GM12874 (cell line): ENCODE data around the gene INSRR.

Experiments used
- TF ChIP-seq, protein P1 (sequence below): IDR thresholded peaks from 2 replicates; pipeline ENCODE4 v1.5.1; 2011; ENCODE audit warnings: low read depth, mild to moderate bottlenecking, control low read depth, low read length, moderate library complexity; ENCODE audit not compliant: insufficient read depth

The INSRR gene

GRCh38 chr1:156858959-156859522 is at the start of gene INSRR:
TSS of gene INSRR (minus strand) at chr1:156859117. CDS start at chr1:156858621, 496 bp downstream.
- TF ChIP-seq, protein P1, sequence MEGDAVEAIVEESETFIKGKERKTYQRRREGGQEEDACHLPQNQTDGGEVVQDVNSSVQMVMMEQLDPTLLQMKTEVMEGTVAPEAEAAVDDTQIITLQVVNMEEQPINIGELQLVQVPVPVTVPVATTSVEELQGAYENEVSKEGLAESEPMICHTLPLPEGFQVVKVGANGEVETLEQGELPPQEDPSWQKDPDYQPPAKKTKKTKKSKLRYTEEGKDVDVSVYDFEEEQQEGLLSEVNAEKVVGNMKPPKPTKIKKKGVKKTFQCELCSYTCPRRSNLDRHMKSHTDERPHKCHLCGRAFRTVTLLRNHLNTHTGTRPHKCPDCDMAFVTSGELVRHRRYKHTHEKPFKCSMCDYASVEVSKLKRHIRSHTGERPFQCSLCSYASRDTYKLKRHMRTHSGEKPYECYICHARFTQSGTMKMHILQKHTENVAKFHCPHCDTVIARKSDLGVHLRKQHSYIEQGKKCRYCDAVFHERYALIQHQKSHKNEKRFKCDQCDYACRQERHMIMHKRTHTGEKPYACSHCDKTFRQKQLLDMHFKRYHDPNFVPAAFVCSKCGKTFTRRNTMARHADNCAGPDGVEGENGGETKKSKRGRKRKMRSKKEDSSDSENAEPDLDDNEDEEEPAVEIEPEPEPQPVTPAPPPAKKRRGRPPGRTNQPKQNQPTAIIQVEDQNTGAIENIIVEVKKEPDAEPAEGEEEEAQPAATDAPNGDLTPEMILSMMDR = no peak

DNA sequence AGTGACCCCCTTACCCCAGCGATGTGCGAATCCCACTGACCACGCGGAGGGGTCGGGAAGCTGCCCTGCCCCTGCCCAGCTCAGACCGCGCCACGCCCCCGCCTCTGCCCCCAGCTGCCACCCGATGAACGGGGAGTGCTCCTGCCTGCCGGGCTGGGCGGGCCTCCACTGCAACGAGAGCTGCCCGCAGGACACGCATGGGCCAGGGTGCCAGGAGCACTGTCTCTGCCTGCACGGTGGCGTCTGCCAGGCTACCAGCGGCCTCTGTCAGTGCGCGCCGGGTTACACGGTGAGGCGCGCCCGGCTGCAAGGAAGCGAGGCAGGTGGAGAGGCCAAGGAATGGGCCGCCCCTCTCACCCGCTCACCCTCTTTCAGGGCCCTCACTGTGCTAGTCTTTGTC is 49.6 kb upstream of the INSRR start:
- TF ChIP-seq, protein P1 = no peak

GRCh38 chr1:156906206-156906906 is 47.4 kb upstream of the INSRR start:
- TF ChIP-seq, protein P1 = no peak

GRCh38 chr1:156905651-156906050 is 46.7 kb upstream of the INSRR start:
- TF ChIP-seq, protein P1 = no peak

DNA sequence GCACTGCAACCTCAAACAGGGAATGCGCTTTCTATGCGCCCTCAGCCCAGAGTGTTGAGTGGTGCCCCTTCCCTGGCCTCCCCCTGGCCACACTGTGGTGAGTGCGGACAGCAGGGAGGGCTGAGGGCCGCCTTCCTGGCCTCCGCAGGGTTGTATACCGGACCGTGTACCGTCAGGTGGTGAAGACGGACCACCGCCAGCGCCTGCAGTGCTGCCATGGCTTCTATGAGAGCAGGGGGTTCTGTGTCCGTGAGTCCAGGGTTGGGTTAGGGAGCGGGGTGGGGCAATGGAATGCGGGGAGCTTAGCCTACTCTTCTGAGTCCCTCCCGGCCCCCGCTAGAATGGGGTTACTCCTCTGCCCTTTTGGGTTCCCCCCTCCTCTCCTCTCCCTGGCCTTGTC is 46.3 kb upstream of the INSRR start:
- TF ChIP-seq, protein P1 = no peak

DNA sequence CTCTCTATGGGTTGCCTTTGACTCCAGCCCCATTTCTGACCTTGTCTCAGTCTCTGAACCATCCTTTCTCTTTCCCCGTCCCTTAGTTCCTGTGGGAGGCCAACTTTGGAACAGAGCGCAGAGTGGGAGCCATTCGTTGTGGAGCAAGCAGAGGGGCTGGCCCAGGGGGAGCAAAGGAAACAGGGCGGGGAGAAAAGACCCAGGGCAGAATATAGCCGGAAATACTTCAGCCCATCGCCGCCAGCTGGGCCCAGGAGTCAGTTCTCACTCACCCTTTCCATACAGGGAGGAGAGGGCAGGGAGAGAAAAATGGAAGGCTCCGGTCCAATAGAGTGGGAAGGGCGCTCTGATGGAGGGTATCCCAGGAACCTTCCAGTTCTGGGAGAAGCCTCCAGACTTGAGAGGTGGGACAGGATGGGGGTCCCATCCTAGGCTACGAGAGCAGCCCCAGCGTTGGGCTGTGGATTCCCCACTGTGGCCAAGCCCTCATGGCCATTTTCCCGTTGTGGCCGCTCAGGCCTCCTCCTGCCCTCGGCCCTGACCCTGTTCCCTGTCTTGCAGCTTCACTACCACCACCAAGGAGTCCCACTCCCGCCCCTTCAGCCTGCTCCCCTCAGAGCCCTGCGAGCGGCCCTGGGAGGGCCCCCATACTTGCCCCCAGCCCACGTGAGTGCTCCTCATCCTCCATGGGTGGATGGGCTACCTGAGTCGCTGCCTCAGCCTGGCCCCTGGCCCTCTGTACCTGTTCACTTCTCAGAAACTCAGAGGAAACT is 45.5 kb upstream of the INSRR start:
- TF ChIP-seq, protein P1 = no peak

DNA sequence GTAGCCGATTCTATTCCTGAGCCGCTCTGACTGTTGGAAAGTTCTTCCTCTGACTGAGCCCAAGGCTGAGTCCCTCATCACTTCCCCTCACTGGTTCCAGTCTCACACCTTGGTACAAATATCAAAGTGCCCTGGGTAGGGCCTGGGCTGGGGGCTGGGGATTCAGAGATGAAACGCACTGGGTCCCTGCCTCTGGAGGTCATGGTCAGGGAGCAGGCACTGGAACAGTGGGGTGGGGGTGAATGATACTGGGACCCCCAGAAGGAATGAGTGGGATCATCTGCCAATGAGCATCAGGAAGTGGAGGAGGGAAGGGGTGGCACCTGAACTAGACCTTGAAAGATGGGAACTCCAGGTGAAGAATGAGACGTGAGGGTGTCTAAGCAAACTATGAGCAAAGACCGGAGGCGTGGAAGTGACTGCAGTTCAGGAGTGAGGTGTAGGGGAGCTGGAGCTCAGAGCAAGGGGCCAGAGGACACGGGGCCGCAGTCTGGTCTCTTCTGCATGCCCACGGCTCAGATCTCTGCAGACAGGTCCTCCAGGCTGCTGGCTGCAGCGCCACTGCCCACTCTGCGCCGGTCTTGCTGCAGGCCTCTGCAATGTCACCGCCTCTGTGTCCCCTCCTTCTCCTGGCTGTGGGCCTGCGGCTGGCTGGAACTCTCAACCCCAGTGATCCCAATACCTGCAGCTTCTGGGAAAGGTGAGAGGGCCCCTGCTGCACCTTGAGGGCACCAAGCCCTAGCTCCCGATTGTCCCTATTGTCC is 44.6 kb upstream of the INSRR start:
- TF ChIP-seq, protein P1 = no peak
